Heart left ventricle (tissue), 13 donors: ENCODE results near the gene CCDC78.

Experiments used
- CTCF ChIP-seq, 12 donors: fragments of 200-600 bp; sonication (generic) in 4 of 12; IDR thresholded peaks; one replicate each; pipeline versions ENCODE4 v1.5.0 to v1.8.0; 2018 to 2022; ENCODE audit warnings: antibody characterized with exemption in 12 of 12, mild to moderate bottlenecking in 5 of 12
- POLR2A ChIP-seq, 2 donors: fragments of 450-650 bp; IDR thresholded peaks; one replicate each; pipeline ENCODE4 v1.6.1; 2017; ENCODE audit warnings: antibody characterized with exemption in 2 of 2, mild to moderate bottlenecking in 2 of 2, moderate library complexity in 2 of 2
- donor health status: ischemic (EF 13 %, LVEDD 7.1; RV severe dilation, severe dysfunction).
- donor health status: DM: no; HTN: yes; CAD: no.
- donor health status: DM: no; HTN: no; CAD: no.
- donor health status: ischemic (EF 25% LVEDD 6.9; RV normal size, moderate dysfunction).
- donor health status: ischemic (EF 25% LVEDD 5.7; RV mildly dilated, moderate dysfunction).
- donor health status: ischemic (EF 35%, LVEDD 5.7; RV mildly dilated, moderate dysfunction).
- donor health status: nonischemic (EF 11% LVEDD 7.7; RV severe dilation, severe dysfunction).
- donor health status: DM: yes; HTN: yes; CAD: no.
- donor health status: PGD.
- donor health status: ischemic (EF 29% LVEDD 5.4; RV normal size, mild dysfunction).
- donor health status: nonischemic (EF 23%, LVEDD 6.1; RV moderate dilation, normal function).

GRCh38 chr16:767743-768235, 41.5 kb upstream of the CCDC78 start:
- TF ChIP-seq CTCF (IDR thresholded peaks at IDR 0.05), result no peak
- TF ChIP-seq POLR2A (IDR thresholded peaks at IDR 0.05), result no peak
